Stimulated activated naive B cell treated with anti-CD40 and anti-IgM and Interleukin-4, amounts not matched to agents 10 μg/mL and 1 μg/mL and 100 μg/mL, for 72 hours (primary cell): ENCODE data around the gene OPA3.
A peak's percentile ranks its signal among the peaks of the same experiment; 100 is the strongest.

ENCODE experiments used
- ATAC-seq, 2 donors: fragments of 150-1000 bp; cut with Tn5 transposase; replicated peaks; 2 replicates each; pipeline ENCODE4 v1.10.0; 2021; ENCODE audit warnings: moderate library complexity in 1 of 2
- DNase-seq: peaks from one replicate; pipeline ENCODE4 v3.0.0; 2021
- H3K27ac Mint-ChIP-seq: one replicate; pipeline ENCODE4 v1.8.0; 2022; ENCODE audit warnings: mild to moderate bottlenecking, mixed read lengths
- H3K27me3 Mint-ChIP-seq, 2 donors: one replicate each; pipeline ENCODE4 v1.8.0; 2022; ENCODE audit warnings: mixed read lengths in 2 of 2
- H3K36me3 Mint-ChIP-seq, 2 donors: one replicate each; pipeline ENCODE4 v1.8.0; 2022; ENCODE audit warnings: mixed read lengths in 2 of 2, mild to moderate bottlenecking in 1 of 2
- H3K4me1 Mint-ChIP-seq, 2 donors: one replicate each; pipeline ENCODE4 v1.8.0; 2022; ENCODE audit warnings: mixed read lengths in 2 of 2, mild to moderate bottlenecking in 1 of 2
- H3K4me3 Mint-ChIP-seq, 2 donors: one replicate each; pipeline ENCODE4 v1.8.0; 2022; ENCODE audit warnings: mild to moderate bottlenecking in 2 of 2, mixed read lengths in 2 of 2, moderate library complexity in 1 of 2
- H3K9me3 Mint-ChIP-seq, 2 donors: one replicate each; pipeline ENCODE4 v1.8.0; 2022; ENCODE audit warnings: mixed read lengths in 2 of 2, mild to moderate bottlenecking in 1 of 2

The OPA3 gene

DNA sequence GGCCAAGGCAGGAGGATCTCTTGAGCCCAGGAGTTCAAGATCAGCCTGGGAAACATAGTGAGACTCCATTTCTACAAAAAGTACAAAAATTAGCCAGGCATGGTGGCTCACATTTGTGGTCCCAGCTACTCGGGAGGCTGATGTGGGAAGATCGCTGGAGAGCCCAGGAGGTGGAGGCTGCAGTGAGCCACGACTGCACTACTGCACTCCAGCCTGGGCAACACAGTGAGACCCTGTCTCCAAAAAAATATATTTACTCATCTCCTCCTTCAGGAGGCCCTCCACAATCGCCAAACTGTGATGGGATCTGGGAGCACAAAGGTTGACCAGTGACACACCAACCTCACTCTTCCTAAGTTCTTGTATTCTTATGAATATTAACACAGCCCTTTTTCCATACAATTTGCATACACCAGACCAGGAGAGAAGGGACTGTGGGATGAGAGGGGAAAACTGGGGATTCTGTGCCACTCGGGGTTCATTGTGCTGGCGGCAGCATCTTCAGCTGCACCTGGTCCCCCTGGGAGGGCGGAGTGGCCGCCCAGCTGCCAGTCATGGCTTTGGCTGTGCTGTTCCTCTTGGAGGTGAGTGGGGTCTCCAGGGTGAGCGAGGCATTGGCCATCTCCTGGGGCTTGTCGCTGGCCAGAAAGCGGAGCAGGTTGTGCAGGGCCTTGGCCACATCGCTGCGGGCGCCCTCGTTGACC, 5.8 kb upstream of the OPA3 start:
- no peak overlapping the region for H3K27ac Mint-ChIP-seq

DNA sequence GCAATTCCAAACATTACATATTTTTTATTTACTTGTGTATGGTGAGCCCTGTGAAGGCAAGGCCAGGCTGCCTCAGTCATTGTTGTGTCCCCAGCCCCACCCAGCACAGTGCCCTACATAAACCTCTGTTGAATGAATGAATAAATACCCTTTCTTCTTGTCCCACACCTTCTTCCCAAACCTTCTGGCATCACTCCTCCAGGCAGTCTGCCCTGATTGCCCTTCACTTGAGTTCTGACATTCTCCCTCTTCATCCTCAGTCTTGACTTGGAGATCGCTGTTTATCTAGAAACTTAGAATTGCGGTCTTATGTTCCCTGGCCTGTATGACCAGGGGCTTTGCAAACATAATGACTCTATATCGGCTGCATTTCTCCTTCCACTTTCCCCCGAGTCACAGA, 5.2 kb upstream of the OPA3 start:
- no peak for DNase-seq
- Mint-ChIP-seq H3K9me3 (peaks cover 0 to 2% of the 10 kb centered on the region in 2 donors), H3K27me3 (peaks cover 33 to 42% of the 10 kb centered on the region in 2 donors), H3K27ac (no peak overlapping the region), H3K4me1 (peaks cover 6 to 9% of the 10 kb centered on the region in 2 donors), H3K4me3 (no peak overlapping the region), H3K36me3 (peaks cover 0 to 4% of the 10 kb centered on the region in 2 donors)
- ATAC-seq = no peak

More for the DNA sequence above, 5.8 kb upstream of the OPA3 start:
- no peak for DNase-seq
- peaks cover 36 to 45% of the 10 kb centered on the region in 2 donors for H3K27me3 Mint-ChIP-seq
- peaks cover 0 to 9% of the 10 kb centered on the region in 2 donors for H3K4me1 Mint-ChIP-seq
- no peak overlapping the region for H3K4me3 Mint-ChIP-seq
- peaks cover 0 to 4% of the 10 kb centered on the region in 2 donors for H3K36me3 Mint-ChIP-seq
- peaks cover 0 to 2% of the 10 kb centered on the region in 2 donors for H3K9me3 Mint-ChIP-seq
- no peak for ATAC-seq

DNA sequence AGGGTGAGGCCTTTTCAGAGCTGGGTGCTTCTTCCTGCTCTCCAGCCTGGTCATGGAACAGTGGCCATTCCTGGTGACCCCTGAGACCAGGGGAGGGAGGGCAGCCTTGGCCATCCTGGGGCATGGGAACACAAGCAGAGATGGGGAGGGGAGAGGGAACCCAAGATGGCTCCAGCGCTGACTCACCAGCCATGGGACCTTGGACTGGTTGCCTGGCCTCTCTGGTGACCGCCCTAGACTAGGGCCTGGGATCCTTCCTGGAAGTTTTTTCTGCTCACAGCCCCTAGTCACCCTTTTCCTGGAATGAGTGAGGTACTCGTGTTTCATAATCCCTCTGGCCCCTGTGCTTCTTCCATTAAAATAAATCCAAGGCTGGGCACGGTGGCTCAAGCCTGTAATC, 3.3 kb upstream of the OPA3 start:
- Mint-ChIP-seq H3K4me1 (peaks cover 6 to 9% of the 10 kb centered on the region in 2 donors), H3K9me3 (peaks cover 0 to 2% of the 10 kb centered on the region in 2 donors), H3K36me3 (peaks cover 4 to 8% of the 10 kb centered on the region in 2 donors), H3K27ac (no peak overlapping the region), H3K27me3 (peaks cover 33 to 42% of the 10 kb centered on the region in 2 donors), H3K4me3 (no peak overlapping the region)
- no peak for DNase-seq
- ATAC-seq = no peak

DNA sequence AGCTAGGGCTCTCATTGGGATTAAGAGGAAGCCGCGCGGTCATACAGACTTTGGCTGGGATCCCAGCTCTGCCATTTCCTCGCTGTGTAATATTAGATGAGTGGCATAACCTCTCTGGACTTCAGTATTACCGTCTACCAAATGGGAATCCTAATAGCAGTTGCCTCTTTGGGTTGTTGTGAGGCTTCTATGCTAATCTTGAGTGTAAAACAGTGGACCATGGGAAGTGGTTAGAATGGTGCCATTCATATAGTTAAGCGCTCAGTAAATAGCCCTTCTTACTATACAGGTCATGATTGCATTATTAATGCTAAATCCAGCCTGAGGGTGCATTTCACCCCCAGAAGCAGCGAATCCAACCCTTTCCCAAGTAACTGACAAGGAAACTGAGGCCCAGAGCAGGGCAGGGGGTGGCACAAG, 566 bp upstream of the OPA3 start:
- Mint-ChIP-seq H3K9me3 (no peaks in the 10 kb centered on the region), H3K4me1 (peaks cover 3 to 14% of the 10 kb centered on the region in 2 donors), H3K27me3 (peaks cover 8 to 16% of the 10 kb centered on the region in 2 donors), H3K36me3 (peaks cover 13% of the 10 kb centered on the region in 2 donors), H3K27ac (peak overlapping the region; percentile 95), H3K4me3 (peak overlapping the region; percentile 82 to 98)
- no peak for DNase-seq
- ATAC-seq = no peak

DNA sequence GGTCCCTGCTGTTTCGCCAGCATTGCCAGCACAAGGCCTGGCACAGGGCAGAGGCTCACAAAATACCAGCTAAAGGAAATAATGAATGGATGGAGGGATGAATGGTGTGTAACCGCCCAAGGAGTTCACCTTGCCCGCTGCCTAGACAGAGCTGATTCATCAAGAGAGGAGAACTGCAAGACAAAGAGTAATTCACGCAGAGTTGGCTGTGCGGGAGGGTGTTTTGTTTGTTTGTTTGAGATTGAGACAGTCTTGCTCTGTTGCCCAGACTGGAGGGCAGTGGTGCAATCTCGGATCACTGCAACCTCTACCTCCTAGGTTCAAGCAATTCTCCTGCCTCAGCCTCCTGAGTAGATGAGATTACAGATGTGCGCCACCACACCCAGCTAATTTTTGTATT, 3.0 kb downstream of the OPA3 start:
- H3K9me3 Mint-ChIP-seq = no peaks in the 10 kb centered on the region
- DNase-seq (no peak), ATAC-seq (no peak)
- H3K27ac Mint-ChIP-seq = peak overlapping the region; percentile 7
- peaks cover 10 to 18% of the 10 kb centered on the region in 2 donors for H3K4me1 Mint-ChIP-seq
- H3K4me3 Mint-ChIP-seq = no peak overlapping the region
- H3K36me3 Mint-ChIP-seq = peaks cover 18 to 19% of the 10 kb centered on the region in 2 donors
- H3K27me3 Mint-ChIP-seq = no peaks in the 10 kb centered on the region

DNA sequence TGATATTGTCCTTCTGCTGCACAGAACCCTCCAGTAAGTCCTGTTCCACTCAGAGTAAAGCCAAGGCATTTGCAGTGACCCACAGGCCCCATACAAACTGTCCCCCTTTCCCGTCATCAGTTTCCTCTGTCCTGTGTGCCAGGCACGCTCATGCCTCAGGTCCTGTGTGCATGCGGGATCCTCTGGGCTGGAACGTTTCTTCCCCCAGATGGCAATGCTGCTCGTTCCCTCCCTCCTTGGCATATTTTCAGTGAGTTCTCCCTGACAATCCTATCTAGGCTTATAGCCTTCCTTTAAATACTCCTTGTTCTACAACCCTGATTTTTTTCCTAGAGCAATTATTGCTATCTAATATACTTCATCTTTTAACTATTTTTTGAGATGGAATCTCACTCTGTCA, 5.7 kb downstream of the OPA3 start:
- ATAC-seq (no peak), DNase-seq (no peak)
- H3K27ac Mint-ChIP-seq = no peak overlapping the region
- H3K4me3 Mint-ChIP-seq = no peak overlapping the region
- H3K27me3 Mint-ChIP-seq = no peaks in the 10 kb centered on the region
- peaks cover 11 to 12% of the 10 kb centered on the region in 2 donors for H3K4me1 Mint-ChIP-seq
- no peaks in the 10 kb centered on the region for H3K9me3 Mint-ChIP-seq
- peaks cover 16 to 19% of the 10 kb centered on the region in 2 donors for H3K36me3 Mint-ChIP-seq

DNA sequence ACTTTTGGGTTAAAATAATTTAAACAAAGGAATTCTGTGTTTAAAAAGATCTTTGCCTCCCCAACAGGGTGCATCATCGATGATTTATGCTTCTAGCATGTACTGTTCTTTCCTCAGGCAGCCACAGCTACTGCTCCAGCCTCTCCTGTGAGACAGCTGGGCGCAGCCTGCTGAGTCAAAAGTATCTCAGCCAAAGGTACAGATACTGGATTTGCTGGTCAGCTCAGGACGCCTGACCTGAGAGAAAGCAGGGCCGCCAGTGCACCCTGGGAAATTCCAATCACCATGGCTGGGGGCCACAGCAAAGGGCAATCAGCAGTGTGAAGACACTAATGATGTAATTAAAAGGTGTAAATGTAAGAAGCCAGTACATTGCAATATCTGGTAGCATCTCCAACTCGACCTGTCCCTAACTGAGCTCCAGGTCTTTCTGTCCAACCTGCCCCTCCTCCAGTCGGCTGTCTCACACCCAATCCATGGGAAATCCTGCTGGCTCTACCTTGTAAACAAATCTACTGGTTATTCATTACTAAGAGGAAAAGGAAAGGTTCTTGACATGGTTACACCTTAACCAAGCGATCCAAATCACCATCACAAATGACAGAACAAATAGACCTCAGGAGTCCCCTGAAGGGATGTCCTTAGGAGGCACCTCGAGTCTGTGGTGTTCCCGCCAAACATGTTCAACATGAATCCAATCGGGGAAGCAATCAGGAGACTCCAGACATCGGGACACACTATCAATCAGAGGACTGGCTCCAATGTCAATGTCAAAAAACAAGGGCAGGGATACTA, 7.3 kb downstream of the OPA3 start:
- no peak overlapping the region for H3K27ac Mint-ChIP-seq

DNA sequence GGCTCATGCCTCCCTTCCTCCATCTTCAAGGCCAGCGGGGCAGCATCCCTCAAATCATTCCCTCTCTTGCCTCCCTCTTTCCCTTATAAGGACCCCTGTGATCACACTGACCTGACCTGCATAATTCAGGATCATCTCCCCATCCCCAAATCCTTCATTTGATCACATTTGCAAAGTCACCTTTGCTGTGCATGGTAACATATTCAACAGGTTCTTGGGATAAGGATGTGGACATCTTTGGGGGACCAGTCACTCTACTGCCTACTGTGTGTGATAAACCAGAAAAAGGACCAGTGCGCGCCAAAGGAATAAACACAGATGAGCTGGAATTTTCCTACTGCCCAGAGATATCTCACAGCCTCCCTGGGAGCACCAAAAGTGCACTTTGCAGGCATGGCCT, 7.9 kb downstream of the OPA3 start:
- H3K4me3 Mint-ChIP-seq = no peak overlapping the region
- DNase-seq (no peak), ATAC-seq (no peak)
- no peaks in the 10 kb centered on the region for H3K9me3 Mint-ChIP-seq
- H3K27ac Mint-ChIP-seq = no peak overlapping the region
- peaks cover 8 to 12% of the 10 kb centered on the region in 2 donors for H3K4me1 Mint-ChIP-seq
- no peaks in the 10 kb centered on the region for H3K27me3 Mint-ChIP-seq
- peaks cover 12 to 17% of the 10 kb centered on the region in 2 donors for H3K36me3 Mint-ChIP-seq

More for the DNA sequence above, 7.3 kb downstream of the OPA3 start:
- Mint-ChIP-seq H3K36me3 (peaks cover 13 to 19% of the 10 kb centered on the region in 2 donors), H3K9me3 (no peaks in the 10 kb centered on the region), H3K4me1 (peaks cover 9 to 12% of the 10 kb centered on the region in 2 donors), H3K27me3 (no peaks in the 10 kb centered on the region), H3K4me3 (no peak overlapping the region)
- no peak for DNase-seq
- ATAC-seq = no peak

DNA sequence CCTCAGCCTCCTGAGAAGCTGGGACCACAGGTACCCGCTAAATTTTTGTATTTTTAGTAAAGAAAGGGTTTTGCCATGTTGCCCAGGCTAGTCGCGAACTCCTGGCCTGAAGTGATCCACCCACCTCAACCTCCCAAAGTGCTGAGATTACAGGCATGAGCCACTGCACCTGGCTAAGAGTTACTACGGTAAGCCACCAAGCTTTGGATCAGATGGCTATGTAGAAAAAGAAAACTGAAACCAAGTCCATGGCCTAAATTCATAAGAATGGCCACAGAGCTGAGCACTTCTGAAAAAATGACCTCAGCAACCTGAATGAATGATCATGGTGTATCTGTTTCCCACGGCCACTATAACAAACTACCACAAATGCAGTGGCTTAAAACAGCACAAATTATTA, 9.4 kb downstream of the OPA3 start:
- H3K27me3 Mint-ChIP-seq = no peaks in the 10 kb centered on the region
- ATAC-seq (no peak), DNase-seq (no peak)
- no peak overlapping the region for H3K27ac Mint-ChIP-seq
- H3K4me1 Mint-ChIP-seq = peaks cover 6 to 8% of the 10 kb centered on the region in 2 donors
- peaks cover 6 to 15% of the 10 kb centered on the region in 2 donors for H3K36me3 Mint-ChIP-seq
- H3K9me3 Mint-ChIP-seq = no peaks in the 10 kb centered on the region
- no peak overlapping the region for H3K4me3 Mint-ChIP-seq

DNA sequence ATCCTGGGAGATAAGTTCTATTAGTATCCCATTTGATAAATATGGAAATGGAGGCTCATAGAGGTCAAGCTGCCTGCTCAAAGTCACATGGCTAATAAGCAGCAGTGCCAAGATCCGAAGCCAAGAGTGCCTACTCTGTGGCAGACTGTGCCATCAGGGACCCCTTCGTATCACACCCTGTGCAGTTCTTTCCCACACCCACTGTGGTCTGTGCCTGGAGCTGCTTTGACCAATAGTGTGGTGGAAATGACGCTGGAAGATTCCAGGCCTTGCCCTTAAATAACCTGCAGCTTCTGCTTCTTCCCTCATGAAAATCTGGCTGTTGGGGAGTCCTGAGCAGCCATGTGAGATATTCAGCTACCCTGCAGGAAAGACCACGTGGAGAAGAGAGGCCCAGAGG, 10.1 kb downstream of the OPA3 start:
- Mint-ChIP-seq H3K36me3 (peaks cover 11 to 22% of the 10 kb centered on the region in 2 donors), H3K27ac (no peak overlapping the region), H3K27me3 (no peaks in the 10 kb centered on the region), H3K4me3 (no peak overlapping the region), H3K4me1 (peaks cover 11 to 13% of the 10 kb centered on the region in 2 donors), H3K9me3 (no peaks in the 10 kb centered on the region)
- ATAC-seq (no peak), DNase-seq (no peak)

DNA sequence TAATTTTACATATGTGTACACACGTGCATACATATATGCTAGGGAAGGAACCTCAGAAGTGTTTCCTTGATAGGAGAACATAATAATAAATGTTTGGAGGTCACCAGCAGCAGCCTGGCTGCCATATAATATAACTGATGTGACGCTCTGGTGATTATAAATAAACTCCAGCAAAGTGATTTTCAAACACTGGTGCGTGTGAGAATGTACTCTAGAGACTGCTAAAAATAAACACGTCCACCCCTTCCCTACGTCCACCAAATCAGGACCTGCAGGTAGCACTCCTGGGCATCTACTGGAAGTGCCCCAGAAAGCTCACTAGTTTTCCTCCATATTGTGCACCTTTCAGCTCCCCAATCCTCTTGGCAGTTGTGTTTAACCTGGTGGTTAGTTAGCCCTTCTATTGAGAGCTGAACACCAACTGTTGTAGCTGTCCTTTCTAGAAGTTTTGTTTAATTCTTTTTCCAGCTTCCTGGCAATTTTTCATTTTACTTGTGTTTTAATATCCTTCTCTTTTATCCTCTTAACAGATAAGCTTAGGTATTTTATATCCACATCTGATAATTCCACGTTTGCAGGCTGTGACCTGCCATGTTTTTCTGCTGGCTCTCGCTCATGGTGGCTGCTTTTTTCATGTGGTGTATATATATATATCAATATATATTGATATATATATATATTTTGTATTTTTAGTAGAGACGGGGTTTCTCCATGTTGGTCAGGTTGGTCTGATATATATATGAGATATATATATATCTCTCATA, 13.0 kb downstream of the OPA3 start:
- Mint-ChIP-seq H3K27ac (no peak overlapping the region), H3K36me3 (peaks cover 7 to 18% of the 10 kb centered on the region in 2 donors), H3K4me3 (no peak overlapping the region), H3K9me3 (no peaks in the 10 kb centered on the region), H3K27me3 (no peaks in the 10 kb centered on the region), H3K4me1 (peaks cover 5 to 10% of the 10 kb centered on the region in 2 donors)
- DNase-seq (no peak), ATAC-seq (no peak)

DNA sequence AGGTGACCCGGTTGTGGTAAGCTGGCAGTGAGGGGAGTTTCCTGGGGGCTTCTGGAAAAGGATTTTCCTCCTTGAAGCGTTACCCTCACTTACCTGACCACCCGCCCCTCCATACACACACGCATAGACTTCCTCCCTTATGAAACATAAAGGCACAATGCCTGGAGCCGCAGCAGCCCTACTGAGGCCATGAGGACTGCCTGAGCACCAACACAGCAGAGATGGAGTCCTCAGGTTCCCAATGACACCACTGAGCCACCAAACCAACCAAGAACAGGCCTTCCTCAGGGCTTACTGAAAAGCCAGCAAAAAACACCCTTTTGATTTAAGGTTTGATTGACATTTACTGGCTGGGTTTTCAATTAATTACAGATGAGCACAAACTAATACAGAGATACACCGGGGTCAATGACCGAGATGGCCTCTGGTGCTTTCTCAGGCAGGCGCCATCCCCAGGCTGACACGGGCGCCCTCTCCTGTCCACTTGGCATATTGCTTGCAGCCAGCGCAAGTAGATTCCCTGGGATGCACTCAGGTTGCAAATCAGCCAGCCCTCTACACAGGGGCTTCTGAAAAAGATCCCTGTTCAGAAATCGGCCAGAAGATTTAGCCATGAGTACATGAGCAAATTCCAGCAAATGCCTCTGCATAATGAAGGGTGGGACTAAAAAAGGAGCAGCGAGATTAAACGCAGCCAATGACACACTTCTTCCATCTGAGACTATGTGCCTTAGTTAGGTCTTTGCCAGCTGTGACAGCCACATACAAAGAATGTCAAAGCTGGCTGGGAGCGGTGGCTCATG, 14.8 kb downstream of the OPA3 start:
- H3K36me3 Mint-ChIP-seq = peaks cover 6 to 15% of the 10 kb centered on the region in 2 donors
- H3K4me3 Mint-ChIP-seq = no peak overlapping the region
- DNase-seq (no peak), ATAC-seq (peak; percentile 39 to 54)
- H3K27me3 Mint-ChIP-seq = no peaks in the 10 kb centered on the region
- H3K4me1 Mint-ChIP-seq = peaks cover 3 to 10% of the 10 kb centered on the region in 2 donors
- H3K9me3 Mint-ChIP-seq = no peaks in the 10 kb centered on the region
- H3K27ac Mint-ChIP-seq = no peak overlapping the region

DNA sequence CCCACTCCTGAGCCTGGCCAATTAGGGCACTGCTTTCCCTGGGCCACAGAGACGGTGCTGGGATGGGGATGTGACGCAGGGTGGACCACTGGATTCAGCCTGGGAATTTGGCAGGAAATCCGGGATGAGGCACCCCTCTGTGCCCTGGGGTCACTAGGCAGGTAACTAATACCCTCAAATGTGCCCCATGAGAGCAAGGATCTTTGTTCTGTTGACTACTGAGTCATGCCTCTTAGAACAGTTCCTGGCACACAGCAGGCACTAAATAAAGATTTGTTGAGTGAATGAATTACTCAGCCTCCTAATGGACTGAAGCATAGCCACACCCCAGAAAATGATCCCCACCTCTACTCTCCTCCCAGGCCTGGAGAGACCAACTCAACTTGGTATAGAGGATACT, 15.9 kb downstream of the OPA3 start:
- ATAC-seq = no peak
- no peak for DNase-seq
- Mint-ChIP-seq H3K9me3 (no peaks in the 10 kb centered on the region), H3K4me3 (no peak overlapping the region), H3K27me3 (no peaks in the 10 kb centered on the region), H3K4me1 (peaks cover 9 to 16% of the 10 kb centered on the region in 2 donors), H3K36me3 (peaks cover 6 to 15% of the 10 kb centered on the region in 2 donors), H3K27ac (no peak overlapping the region)
